GM18868 (cell line): Measurements from ENCODE around the gene ZNF568.

Experiments used
- ATAC-seq: cut with Tn5 transposase; IDR thresholded peaks from one replicate; pipeline ENCODE4 v1.9.1; 2021; ENCODE audit warnings: mild to moderate bottlenecking, moderate library complexity; ENCODE audit not compliant: unreplicated experiment

ZNF568 gene

GRCh38 chr19:36915992-36916830, at the start of gene ZNF568, which contains the start of gene ZNF829:
Gene ZNF568, plus strand, starts transcription at chr19:36916332. Its CDS starts 6,439 bp downstream, at chr19:36922771.
Gene ZNF829, minus strand, starts transcription at chr19:36916291. Its CDS starts 1,124 bp downstream, at chr19:36915167.
- ATAC-seq: peak; percentile 93

- no peak for ATAC-seq
Observed at GRCh38 chr19:36876993-36877938, 38.9 kb upstream of the ZNF568 start.

DNA sequence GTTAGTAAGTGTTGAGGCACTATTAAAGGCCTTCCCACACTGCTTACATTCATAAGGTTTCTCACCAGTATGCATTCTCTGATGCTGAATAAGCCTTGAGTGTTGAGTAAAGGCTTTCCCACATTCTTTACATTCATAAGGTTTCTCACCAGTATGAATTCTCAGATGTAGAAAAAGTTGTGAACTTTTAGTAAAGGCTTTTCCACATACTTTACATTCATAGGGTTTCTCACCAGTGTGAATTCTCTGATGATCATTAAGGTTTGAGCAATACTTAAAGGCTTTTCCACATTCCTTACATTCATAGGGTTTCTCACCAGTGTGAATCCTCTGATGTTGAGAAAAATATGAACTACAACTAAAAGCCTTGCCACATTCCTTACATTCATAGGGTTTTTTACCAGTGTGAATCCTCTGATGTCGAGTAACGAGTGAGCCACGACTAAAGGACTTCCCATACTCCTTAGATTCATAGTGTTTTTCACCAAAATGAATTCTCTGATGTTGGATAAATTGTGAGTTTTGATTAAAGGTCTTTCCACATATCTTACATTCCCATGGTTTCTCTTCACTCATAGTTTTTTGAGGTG, 24.3 kb upstream of the ZNF568 start:
- no peak for ATAC-seq

GRCh38 chr19:36894849-36895383, 21.2 kb upstream of the ZNF568 start:
- no peak for ATAC-seq

- ATAC-seq: no peak
Observed at GRCh38 chr19:36898422-36898821, 17.7 kb upstream of the ZNF568 start.

- ATAC-seq: no peak
Observed at GRCh38 chr19:36916991-36917390, 859 bp downstream of the ZNF568 start.

DNA sequence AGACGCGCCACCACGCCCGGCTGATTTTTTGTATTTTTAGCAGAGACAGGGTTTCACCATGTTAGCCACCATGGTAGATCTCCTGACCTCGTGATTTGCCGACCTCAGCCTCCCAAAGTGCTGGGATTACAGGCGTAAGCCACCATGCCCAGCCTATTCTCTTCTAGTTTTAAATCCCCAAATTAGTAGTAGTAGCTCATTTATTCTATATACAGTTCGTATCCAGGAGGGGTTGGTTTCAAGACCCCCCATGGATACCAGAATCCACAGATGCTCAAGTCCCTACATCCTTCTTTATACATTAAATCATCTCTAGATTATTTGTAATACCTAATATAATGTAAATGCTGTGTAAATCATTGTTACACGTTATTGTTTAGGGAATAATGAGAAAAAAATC, 2.0 kb downstream of the ZNF568 start:
- ATAC-seq: no peak

DNA sequence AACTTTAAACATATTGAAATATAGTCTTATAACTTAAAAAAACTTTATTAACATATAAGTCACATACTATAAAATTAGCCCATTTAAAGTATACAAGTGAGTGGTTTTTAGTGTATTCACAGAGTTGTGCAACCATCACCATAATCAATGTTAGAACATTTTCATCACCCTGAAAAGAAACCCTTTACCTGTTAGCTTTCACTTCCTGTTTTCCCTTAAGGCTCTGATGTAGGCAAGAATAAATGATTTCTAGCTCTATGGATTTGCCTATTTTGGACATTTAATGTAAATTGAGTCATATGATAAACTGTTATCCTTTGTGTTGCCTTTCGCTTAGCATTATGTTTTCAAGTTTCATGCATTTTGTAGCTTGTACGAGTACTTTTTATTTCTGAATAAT, 15.6 kb downstream of the ZNF568 start:
- no peak for ATAC-seq

- ATAC-seq: no peak
Observed at GRCh38 chr19:36939153-36939552, 23.0 kb downstream of the ZNF568 start.

DNA sequence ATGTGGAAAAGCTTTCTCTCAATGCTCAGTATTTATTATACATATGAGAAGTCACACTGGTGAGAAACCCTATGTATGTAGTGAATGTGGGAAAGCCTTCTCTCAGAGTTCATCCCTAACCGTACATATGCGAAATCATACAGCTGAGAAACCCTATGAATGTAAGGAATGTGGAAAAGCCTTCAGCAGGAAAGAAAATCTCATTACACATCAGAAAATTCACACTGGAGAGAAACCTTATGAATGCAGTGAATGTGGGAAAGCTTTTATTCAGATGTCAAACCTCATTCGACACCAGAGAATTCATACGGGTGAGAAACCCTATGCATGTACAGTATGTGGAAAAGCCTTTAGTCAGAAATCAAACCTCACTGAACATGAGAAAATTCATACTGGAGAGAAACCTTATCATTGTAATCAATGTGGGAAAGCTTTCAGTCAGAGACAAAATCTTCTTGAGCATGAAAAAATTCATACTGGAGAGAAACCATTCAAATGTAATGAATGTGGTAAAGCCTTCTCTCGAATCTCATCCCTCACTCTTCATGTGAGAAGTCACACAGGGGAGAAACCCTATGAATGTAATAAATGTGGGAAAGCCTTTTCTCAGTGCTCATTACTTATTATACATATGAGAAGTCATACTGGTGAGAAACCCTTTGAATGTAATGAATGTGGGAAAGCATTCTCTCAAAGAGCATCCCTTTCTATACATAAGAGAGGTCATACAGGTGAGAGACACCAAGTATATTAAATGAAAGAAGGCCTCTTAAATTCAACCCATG, 34.4 kb downstream of the ZNF568 start:
- no peak for ATAC-seq

- no peak for ATAC-seq
Observed at GRCh38 chr19:36962346-36962745, 46.2 kb downstream of the ZNF568 start.

GRCh38 chr19:36963280-36963679, 47.1 kb downstream of the ZNF568 start:
- ATAC-seq: no peak

- ATAC-seq: no peak
Observed at GRCh38 chr19:36972571-36972970, 56.4 kb downstream of the ZNF568 start.

DNA sequence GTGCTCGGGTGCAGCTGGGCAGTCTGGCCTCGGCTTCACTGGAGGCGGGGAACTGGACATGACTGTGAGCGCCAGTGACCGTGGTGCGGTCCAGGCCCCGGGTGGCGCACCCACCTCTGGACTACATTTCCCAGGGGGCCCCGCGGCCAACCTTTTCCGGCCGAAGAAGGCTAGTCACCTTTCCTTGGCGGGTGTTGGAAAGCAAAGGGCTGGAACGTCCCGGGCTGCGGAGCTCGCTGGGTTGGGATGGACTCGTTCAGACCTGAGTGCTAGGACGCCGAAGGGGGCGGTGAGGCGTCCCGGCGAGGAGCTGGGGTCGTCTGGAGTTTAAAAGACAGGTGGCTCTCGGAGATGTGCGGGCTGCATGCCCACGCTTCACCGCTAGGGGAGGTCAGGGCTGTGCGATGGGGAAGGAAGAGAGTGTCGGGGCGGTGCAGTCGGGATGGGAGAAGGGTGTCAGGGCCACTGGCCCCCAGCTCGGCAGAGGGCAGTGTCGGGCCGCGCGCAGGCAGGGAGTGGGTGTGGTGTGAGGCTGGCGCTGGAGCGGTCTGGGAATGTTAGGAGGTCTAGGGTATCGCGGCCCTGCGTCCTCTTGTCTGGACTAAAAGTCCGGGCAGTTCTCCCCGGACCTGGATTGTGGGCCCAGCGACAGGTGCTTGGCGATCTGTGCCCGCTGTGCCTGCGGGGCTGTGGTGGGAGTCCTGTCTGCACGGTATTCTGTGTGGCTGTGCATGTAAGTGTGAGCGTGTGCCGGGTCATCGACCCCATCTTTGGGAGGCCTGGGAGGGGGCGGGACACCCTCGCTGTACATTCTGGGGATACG, 57.1 kb downstream of the ZNF568 start:
- no peak for ATAC-seq

- no peak for ATAC-seq
Observed at GRCh38 chr19:36973844-36974195, 57.7 kb downstream of the ZNF568 start.

- ATAC-seq: no peak
Observed at GRCh38 chr19:36986131-36986530, 70.0 kb downstream of the ZNF568 start.

GRCh38 chr19:36986601-36987000, 70.5 kb downstream of the ZNF568 start:
- ATAC-seq: no peak

GRCh38 chr19:36987091-36987490, 71.0 kb downstream of the ZNF568 start:
- no peak for ATAC-seq

DNA sequence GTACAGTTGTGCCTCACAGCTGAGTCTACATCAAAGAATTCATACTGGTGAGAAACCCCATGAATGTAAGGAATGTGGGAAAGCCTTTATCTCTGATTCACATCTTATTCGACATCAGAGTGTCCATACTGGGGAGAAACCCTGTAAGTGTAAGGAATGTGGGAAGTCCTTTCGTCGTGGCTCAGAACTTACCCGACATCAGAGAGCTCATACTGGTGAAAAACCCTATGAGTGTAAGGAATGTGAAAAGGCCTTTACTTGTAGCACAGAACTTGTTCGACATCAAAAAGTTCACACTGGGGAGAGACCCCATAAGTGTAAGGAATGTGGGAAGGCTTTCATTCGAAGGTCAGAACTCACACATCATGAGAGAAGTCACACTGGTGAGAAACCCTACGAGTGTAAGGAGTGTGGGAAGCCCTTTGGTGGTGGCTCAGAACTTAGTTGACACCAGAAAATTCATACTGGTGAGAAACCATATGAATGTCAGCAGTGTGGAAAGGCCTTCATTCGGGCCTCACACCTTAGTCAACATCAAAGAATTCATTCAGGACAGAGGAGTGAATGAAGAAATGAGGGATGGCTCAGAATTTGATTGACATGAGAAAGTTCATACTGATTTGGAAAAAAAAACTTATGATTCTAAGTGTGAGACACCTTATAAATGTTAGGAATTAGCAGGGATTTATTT, 81.2 kb downstream of the ZNF568 start:
- no peak for ATAC-seq
